Measurements from ENCODE around the gene RHD.

DNA sequence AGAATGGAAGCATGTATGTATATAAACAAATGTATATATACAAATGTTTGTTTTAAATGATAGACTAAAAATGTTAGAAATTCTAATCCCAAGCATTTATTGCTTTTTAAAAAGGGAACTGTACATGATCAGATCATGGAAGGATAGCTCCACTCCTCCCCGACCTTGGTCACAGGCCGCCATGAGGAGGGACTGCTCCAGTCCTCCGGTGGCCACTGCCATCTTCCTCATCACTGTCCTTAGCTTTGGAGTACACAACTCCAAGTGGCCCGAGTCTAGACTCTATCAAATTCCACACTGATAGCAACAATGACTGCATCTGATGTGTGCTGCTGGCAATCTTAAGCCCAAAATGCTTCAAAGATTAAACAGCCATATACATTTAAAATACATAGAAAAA, 49.7 kb upstream of the RHD start:
- no peak for TF ChIP-seq EP300 (IDR thresholded peaks at IDR 0.05)
- TF ChIP-seq, protein P1, sequence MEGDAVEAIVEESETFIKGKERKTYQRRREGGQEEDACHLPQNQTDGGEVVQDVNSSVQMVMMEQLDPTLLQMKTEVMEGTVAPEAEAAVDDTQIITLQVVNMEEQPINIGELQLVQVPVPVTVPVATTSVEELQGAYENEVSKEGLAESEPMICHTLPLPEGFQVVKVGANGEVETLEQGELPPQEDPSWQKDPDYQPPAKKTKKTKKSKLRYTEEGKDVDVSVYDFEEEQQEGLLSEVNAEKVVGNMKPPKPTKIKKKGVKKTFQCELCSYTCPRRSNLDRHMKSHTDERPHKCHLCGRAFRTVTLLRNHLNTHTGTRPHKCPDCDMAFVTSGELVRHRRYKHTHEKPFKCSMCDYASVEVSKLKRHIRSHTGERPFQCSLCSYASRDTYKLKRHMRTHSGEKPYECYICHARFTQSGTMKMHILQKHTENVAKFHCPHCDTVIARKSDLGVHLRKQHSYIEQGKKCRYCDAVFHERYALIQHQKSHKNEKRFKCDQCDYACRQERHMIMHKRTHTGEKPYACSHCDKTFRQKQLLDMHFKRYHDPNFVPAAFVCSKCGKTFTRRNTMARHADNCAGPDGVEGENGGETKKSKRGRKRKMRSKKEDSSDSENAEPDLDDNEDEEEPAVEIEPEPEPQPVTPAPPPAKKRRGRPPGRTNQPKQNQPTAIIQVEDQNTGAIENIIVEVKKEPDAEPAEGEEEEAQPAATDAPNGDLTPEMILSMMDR (IDR thresholded peaks at IDR 0.05), result no peak
